SK-N-SH (cell line): ENCODE results near the gene GSTM2. TPM values are rescaled to one million over a fixed set of nuclear protein-coding genes. Genes with fewer than 3 reads are reported as not detected.
A peak's percentile ranks its signal among the peaks of the same experiment; 100 is the strongest.

Experiments used
- CTCF ChIA-PET: fragments of 300-600, 350-600 bp; formaldehyde crosslinking; extraction: SDS; loops from one replicate; lab custom pipeline; 2021; lab: Yijun Ruan, JAX
- POLR2A ChIA-PET: fragments of 350-600 bp; sonication (Branson Sonifier 250); formaldehyde crosslinking; extraction: SDS; loops from one replicate; lab custom pipeline; 2020; ENCODE audit warnings: antibody characterized with exemption, inconsistent platforms; lab: Yijun Ruan, JAX
- DNase-seq: peaks from one replicate; pipeline ENCODE4 v3.0.0; 2012
- H2AFZ ChIP-seq: fragments of 200-600 bp; sonication (generic); 2 replicates; pipeline ENCODE4 v1.8.1; 2016; ENCODE audit warnings: antibody characterized with exemption, mild to moderate bottlenecking, low read depth
- H3F3A ChIP-seq: fragments of 200-600 bp; sonication (generic); replicated peaks from 2 replicates; pipeline ENCODE3; 2016; ENCODE audit warnings: antibody characterized with exemption, mild to moderate bottlenecking; ENCODE audit not compliant: insufficient read depth
- H3K27ac ChIP-seq, 2 experiments: fragments of 200-500 bp in 1 of 2; fragments of 200-600 bp in 1 of 2; sonication (Bioruptor generic) in 1 of 2; sonication (generic), shearing (Covaris generic) in 1 of 2; 2 replicates each; pipeline versions ENCODE4 v1.5.1 to v1.6.1; 2014 to 2016; ENCODE audit warnings: low read depth in 2 of 2, inconsistent platforms in 1 of 2, low read length in 1 of 2, mild to moderate bottlenecking in 1 of 2, mixed read lengths in 1 of 2
- H3K27me3 ChIP-seq: fragments of 200-600 bp; sonication (generic), shearing (Covaris generic); 2 replicates; pipeline ENCODE4 v1.6.1; 2016; ENCODE audit warnings: mixed run types; ENCODE audit not compliant: insufficient read depth
- H3K36me3 ChIP-seq, 2 experiments: fragments of 200-500 bp in 1 of 2; fragments of 200-600 bp in 1 of 2; sonication (Bioruptor generic) in 1 of 2; sonication (generic) in 1 of 2; replicated peaks in 1 of 2; 2 replicates each; pipeline versions ENCODE3 to v1.5.1; 2014 to 2016; ENCODE audit warnings: low read length in 1 of 2, mild to moderate bottlenecking in 1 of 2; ENCODE audit not compliant: insufficient read depth in 2 of 2, control insufficient read depth in 1 of 2
- H3K4me1 ChIP-seq, 2 experiments: fragments of 200-500 bp in 1 of 2; fragments of 200-600 bp in 1 of 2; sonication (Bioruptor generic) in 1 of 2; sonication (generic), shearing (Covaris generic) in 1 of 2; 2 replicates each; pipeline versions ENCODE4 v1.5.1 to v1.6.1; 2014 to 2016; ENCODE audit warnings: low read depth in 1 of 2, low read length in 1 of 2, mixed run types in 1 of 2; ENCODE audit not compliant: insufficient read depth in 2 of 2, control insufficient read depth in 1 of 2
- H3K4me2 ChIP-seq: fragments of 200-600 bp; sonication (generic), shearing (Covaris generic); 2 replicates; pipeline ENCODE4 v1.6.1; 2017; ENCODE audit warnings: mixed run types
- H3K4me3 ChIP-seq, 2 experiments: fragments of 200-500 bp in 1 of 2; fragments of 200-600 bp in 1 of 2; sonication (Bioruptor generic) in 1 of 2; sonication (generic), shearing (Covaris generic) in 1 of 2; 2 replicates each; pipeline versions ENCODE4 v1.5.1 to v1.8.1; 2014 to 2016; ENCODE audit warnings: low read depth in 2 of 2, inconsistent platforms in 1 of 2, low read length in 1 of 2, mild to moderate bottlenecking in 1 of 2, mixed read lengths in 1 of 2, moderate library complexity in 1 of 2
- H3K79me2 ChIP-seq: fragments of 200-600 bp; sonication (generic); 2 replicates; pipeline ENCODE4 v1.8.1; 2017; ENCODE audit warnings: mild to moderate bottlenecking; ENCODE audit not compliant: insufficient read depth
- H3K9ac ChIP-seq: fragments of 200-600 bp; sonication (generic); 2 replicates; pipeline ENCODE4 v1.6.1; 2017; ENCODE audit warnings: mixed run types
- H3K9me2 ChIP-seq: fragments of 200-600 bp; sonication (generic); 2 replicates; pipeline ENCODE4 v1.6.1; 2017; ENCODE audit warnings: mixed run types
- H3K9me3 ChIP-seq: fragments of 200-600 bp; sonication (generic); 2 replicates; pipeline ENCODE4 v1.6.1; 2017; ENCODE audit warnings: mixed run types, mild to moderate bottlenecking, moderate library complexity
- H4K20me1 ChIP-seq: fragments of 200-600 bp; sonication (generic); 2 replicates; pipeline ENCODE4 v1.6.1; 2017; ENCODE audit warnings: mild to moderate bottlenecking, mixed run types; ENCODE audit not compliant: insufficient read depth
- EZH2phosphoT487 ChIP-seq: fragments of 200-600 bp; sonication (generic); IDR thresholded peaks from 2 replicates; pipeline ENCODE4 v1.6.1; 2017; ENCODE audit warnings: low read depth, mixed run types, mild to moderate bottlenecking, antibody characterized with exemption, moderate library complexity, borderline replicate concordance
- FOSL2 ChIP-seq: IDR thresholded peaks from 2 replicates; pipeline ENCODE4 v1.4.0; 2012; ENCODE audit warnings: low read depth, mild to moderate bottlenecking, moderate library complexity, borderline replicate concordance
- FOXM1 ChIP-seq: IDR thresholded peaks from 2 replicates; pipeline ENCODE4 v1.4.0; 2012; ENCODE audit warnings: low read depth, mild to moderate bottlenecking
- IRF3 ChIP-seq: fragments of 150-350 bp; IDR thresholded peaks from 2 replicates; pipeline ENCODE4 v1.6.1; 2016; ENCODE audit warnings: mild to moderate bottlenecking, low read depth, low read length
- JUND ChIP-seq: IDR thresholded peaks from 2 replicates; pipeline ENCODE4 v1.4.0; 2012
- MEF2A ChIP-seq: IDR thresholded peaks from 2 replicates; pipeline ENCODE4 v1.4.0; 2012; ENCODE audit warnings: low read depth, borderline replicate concordance
- RAD21 ChIP-seq: IDR thresholded peaks from 2 replicates; pipeline ENCODE4 v1.6.1; 2012; ENCODE audit warnings: mild to moderate bottlenecking, low read length
- RCOR1 ChIP-seq: fragments of 150-350 bp; IDR thresholded peaks from 2 replicates; pipeline ENCODE4 v1.6.1; 2017; ENCODE audit warnings: antibody characterized with exemption, low read length
- RXRA ChIP-seq: IDR thresholded peaks from 2 replicates; pipeline ENCODE4 v1.4.0; 2012; ENCODE audit warnings: low read depth, mild to moderate bottlenecking, borderline replicate concordance
- TAF1 ChIP-seq: IDR thresholded peaks from 2 replicates; pipeline ENCODE4 v1.6.1; 2012; ENCODE audit warnings: low read depth, mild to moderate bottlenecking, low read length, moderate library complexity, borderline replicate concordance
- TCF12 ChIP-seq: IDR thresholded peaks from 2 replicates; pipeline ENCODE4 v1.4.0; 2012
- YY1 ChIP-seq: IDR thresholded peaks from 2 replicates; pipeline ENCODE4 v1.4.0; 2012; ENCODE audit warnings: low read depth, mild to moderate bottlenecking
- WGBS: methylation state at CpG from one replicate; pipeline ENCODE4 v1.1.6; 2017; ENCODE audit warnings: low lambda C conversion rate; 5-methylcytosine and 5-hydroxymethylcytosine counted together
- polyA plus RNA-seq, 3 experiments: library from polyadenylated mRNA; depleted of rRNA; stranded (reverse); fragments of >200 nt; gene quantifications; 2 replicates each; pipeline ENCODE4 v1.2.3, GENCODE V29; 2012
- TF ChIP-seq, protein P1 (sequence below): IDR thresholded peaks from 2 replicates; pipeline ENCODE4 v1.4.0; 2012; ENCODE audit warnings: low read depth

GSTM2 gene
- polyA plus RNA-seq, 1 of the 3 experiments (the other 2 are of a cell fraction): 70.2 TPM

GRCh38 chr1:109719337-109719837, 51.5 kb downstream of the GSTM2 start:
- Histone ChIP-seq H4K20me1 (no peaks in the 10 kb centered on the region), H3K4me3 (no peak overlapping the region), H3K79me2 (no peaks in the 10 kb centered on the region)
- POLR2A ChIA-PET: no interaction called here
- TF ChIP-seq FOSL2 (0 out of 2 replicates have a peak, but pooled peaks have one; percentile 15), MEF2A (no peak), RCOR1 (no peak)
- TF ChIP-seq, all 33 proteins: peak for 1
- Histone ChIP-seq H3K36me3 (no peaks in the 10 kb centered on the region), H2AFZ (peak overlapping the region; percentile 66; the same call in 1 of the 2 replicates), H3K4me1 (peaks cover 0 to 6% of the 10 kb centered on the region in 2 experiments; a peak in 2 of 4 replicates), H3K9me3 (no peaks in the 10 kb centered on the region), H3K9me2 (no peaks in the 10 kb centered on the region), H3K27ac (0 out of 4 replicates have a peak overlapping the region, but pooled peaks of 1 of the 2 experiments have one; percentile 23), H3F3A (no peaks in the 10 kb centered on the region), H3K4me2 (no peak overlapping the region), H3K27me3 (no peaks in the 10 kb centered on the region), H3K9ac (no peak overlapping the region)
- no peak for DNase-seq
- CTCF ChIA-PET: interaction anchor here (0.7 to 1.2 kb wide), 2 partner anchors 187 to 229 kb away, joined by 3 read pairs; no protein-coding TSS in a partner anchor
- WGBS: 68% methylated on average over 5 of the region's 5 CpGs

GRCh38 chr1:109721042-109721441, 53.2 kb downstream of the GSTM2 start:
- H3K36me3 ChIP-seq: no peaks in the 10 kb centered on the region
- no peaks in the 10 kb centered on the region for H3F3A ChIP-seq
- ChIA-PET CTCF (interaction anchor here (0.8 to 1.6 kb wide), 2 partner anchors 53 to 263 kb away, joined by 3 to 5 read pairs; partner anchors contain the start of gene AHCYL1), POLR2A (interaction anchor here (0.6 kb wide), 1 partner anchor 1521 kb away, joined by 3 read pairs; the partner anchor contains the start of gene SLC25A24)
- H3K9me2 ChIP-seq: no peaks in the 10 kb centered on the region
- peaks cover 0 to 6% of the 10 kb centered on the region in 2 experiments; a peak in 2 of 4 replicates for H3K4me1 ChIP-seq
- no peaks in the 10 kb centered on the region for H3K27me3 ChIP-seq
- 87% methylated on average over 5 of the region's 5 CpGs for WGBS
- H4K20me1 ChIP-seq: no peaks in the 10 kb centered on the region
- H3K4me3 ChIP-seq: no peak overlapping the region
- H3K27ac ChIP-seq: no peak overlapping the region
- no peaks in the 10 kb centered on the region for H3K79me2 ChIP-seq
- no peak for TF ChIP-seq JUND
- TF ChIP-seq RXRA: no peak
- no peak for TF ChIP-seq TCF12
- no peak for TF ChIP-seq EZH2phosphoT487
- no peak for TF ChIP-seq RCOR1
- TF ChIP-seq RAD21: no peak
- no peak for TF ChIP-seq YY1
- TF ChIP-seq FOXM1: no peak
- TF ChIP-seq, protein P1, sequence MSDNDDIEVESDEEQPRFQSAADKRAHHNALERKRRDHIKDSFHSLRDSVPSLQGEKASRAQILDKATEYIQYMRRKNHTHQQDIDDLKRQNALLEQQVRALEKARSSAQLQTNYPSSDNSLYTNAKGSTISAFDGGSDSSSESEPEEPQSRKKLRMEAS: no peak
- TF ChIP-seq TAF1: no peak
- TF ChIP-seq IRF3: no peak
- H3K9me3 ChIP-seq: no peaks in the 10 kb centered on the region
- no peak overlapping the region for H2AFZ ChIP-seq
- no peak overlapping the region for H3K9ac ChIP-seq
- DNase-seq: no peak
- H3K4me2 ChIP-seq: no peak overlapping the region
